Endothelial cell of umbilical vein (primary cell): Measurements from ENCODE around the gene DRC7. TPM values are rescaled to one million over a fixed set of nuclear protein-coding genes. Genes with fewer than 3 reads are reported as not detected.

ENCODE experiments used
- BruUV-seq: library from RNA; stranded (reverse); fragments of 400-500 nt; replicated peaks from 2 replicates; lab custom pipeline; 2021; lab: Mats Ljungman, UMichigan
- CTCF ChIA-PET: fragments of 300-600, 350-600 bp; sonication (Branson Sonifier 250); formaldehyde crosslinking; loops from one replicate; lab custom pipeline; 2021; ENCODE audit warnings: antibody characterized with exemption, inconsistent platforms; lab: Charles Lee
- POLR2A ChIA-PET: fragments of 300-600, 350-600 bp; sonication (Branson Sonifier 250); formaldehyde crosslinking; loops from one replicate; lab custom pipeline; 2021; ENCODE audit warnings: antibody characterized with exemption, inconsistent platforms; lab: Charles Lee
- DNase-seq: peaks from one replicate; pipeline ENCODE4 v3.0.0-alpha.2; 2011; ENCODE audit warnings: low read depth, low spot score
- FAIRE-seq: peaks from 2 replicates; lab custom pipeline; 2011; peaks lifted over from hg19 to GRCh38; lab: Jason Lieb, UNC
- H2AFZ ChIP-seq: 2 replicates; pipeline ENCODE4 v1.6.0; 2012; ENCODE audit warnings: low read depth, low read length, control low read depth, inconsistent platforms
- H3K27ac ChIP-seq: 2 replicates; pipeline ENCODE4 v1.5.1; 2011; ENCODE audit warnings: low read depth, mild to moderate bottlenecking, control low read depth, low read length, moderate library complexity; ENCODE audit not compliant: insufficient read depth
- H3K27me3 ChIP-seq, 2 experiments: 2 replicates each; pipeline versions ENCODE4 v1.6.0 to v1.6.1; 2011; ENCODE audit warnings: low read length in 2 of 2, mixed read lengths in 1 of 2; ENCODE audit not compliant: control insufficient read depth in 2 of 2, insufficient read depth in 2 of 2
- H3K36me3 ChIP-seq, 2 experiments: 2 replicates in 1 of 2; 3 replicates in 1 of 2; pipeline ENCODE4 v1.5.1; 2011; ENCODE audit warnings: low read length in 2 of 2, mild to moderate bottlenecking in 1 of 2, moderate library complexity in 1 of 2; ENCODE audit not compliant: control insufficient read depth in 2 of 2, insufficient read depth in 2 of 2; ENCODE audit errors: extremely low read depth in 1 of 2
- H3K4me1 ChIP-seq: 3 replicates; pipeline ENCODE4 v1.5.1; 2011; ENCODE audit warnings: mild to moderate bottlenecking, low read length; ENCODE audit not compliant: control insufficient read depth, insufficient read depth; ENCODE audit errors: extremely low read depth
- H3K4me2 ChIP-seq: 2 replicates; pipeline ENCODE4 v1.6.1; 2011; ENCODE audit warnings: low read length, control low read depth, mixed read lengths; ENCODE audit not compliant: insufficient read depth
- H3K4me3 ChIP-seq, 3 experiments: fragments of 200-600 bp in 1 of 3; sonication (generic), shearing (Covaris generic) in 1 of 3; replicated peaks in 1 of 3; 2 replicates each; pipeline ENCODE4 v1.5.1; 2011 to 2016; ENCODE audit warnings: control low read depth in 3 of 3, low read length in 3 of 3, mild to moderate bottlenecking in 2 of 3, inconsistent platforms in 1 of 3, low read depth in 1 of 3, moderate library complexity in 1 of 3; ENCODE audit not compliant: insufficient read depth in 1 of 3
- H3K79me2 ChIP-seq: 2 replicates; pipeline ENCODE4 v1.6.0; 2012; ENCODE audit warnings: low read length, inconsistent platforms; ENCODE audit not compliant: control insufficient read depth, insufficient read depth
- H3K9ac ChIP-seq: replicated peaks from 2 replicates; pipeline ENCODE3; 2011; ENCODE audit warnings: low read length, control low read depth; ENCODE audit not compliant: insufficient read depth; ENCODE audit errors: extremely low read depth
- H3K9me1 ChIP-seq: replicated peaks from 3 replicates; pipeline ENCODE4 v1.6.0; 2011; ENCODE audit warnings: mild to moderate bottlenecking, low read length; ENCODE audit not compliant: control insufficient read depth, insufficient read depth; ENCODE audit errors: extremely low read depth
- H3K9me3 ChIP-seq: replicated peaks from 2 replicates; pipeline ENCODE4 v1.5.1; 2012; ENCODE audit warnings: low read length, inconsistent platforms; ENCODE audit not compliant: control insufficient read depth, insufficient read depth
- H4K20me1 ChIP-seq: replicated peaks from 2 replicates; pipeline ENCODE3; 2011; ENCODE audit warnings: mild to moderate bottlenecking, low read length; ENCODE audit not compliant: control insufficient read depth, insufficient read depth; ENCODE audit errors: extremely low read depth
- CTCF ChIP-seq, 2 donors: IDR thresholded peaks; 1 replicate in 1 of 2; 2 replicates in 1 of 2; pipeline ENCODE4 v1.5.1; 2011; ENCODE audit warnings: low read length in 2 of 2, mild to moderate bottlenecking in 2 of 2, moderate library complexity in 2 of 2, control low read depth in 1 of 2, inconsistent platforms in 1 of 2, low read depth in 1 of 2; ENCODE audit not compliant: insufficient read depth in 1 of 2; ENCODE audit errors: extremely low read depth in 1 of 2
- EZH2 ChIP-seq: IDR thresholded peaks from 2 replicates; pipeline ENCODE4 v1.6.1; 2012; ENCODE audit warnings: borderline replicate concordance, low read depth, mild to moderate bottlenecking, moderate library complexity, low read length, inconsistent platforms; ENCODE audit not compliant: severe bottlenecking
- FOS ChIP-seq: IDR thresholded peaks from 2 replicates; pipeline ENCODE4 v1.6.1; 2011; ENCODE audit warnings: mild to moderate bottlenecking, low read length, moderate library complexity, borderline replicate concordance; ENCODE audit not compliant: insufficient read depth
- GATA2 ChIP-seq: IDR thresholded peaks from 2 replicates; pipeline ENCODE4 v1.7.0; 2011; ENCODE audit warnings: low read depth, mild to moderate bottlenecking, moderate library complexity, mixed read lengths, low read length; ENCODE audit not compliant: insufficient read length, insufficient read depth
- JUN ChIP-seq: IDR thresholded peaks from 2 replicates; pipeline ENCODE4 v1.6.1; 2011; ENCODE audit warnings: borderline replicate concordance, low read depth; ENCODE audit not compliant: insufficient read length, insufficient read depth
- MAX ChIP-seq: IDR thresholded peaks from 2 replicates; pipeline ENCODE4 v1.6.1; 2011; ENCODE audit not compliant: insufficient read depth, insufficient read length
- MYC ChIP-seq: IDR thresholded peaks from one replicate; pipeline ENCODE4 v1.6.1; 2011; ENCODE audit warnings: mild to moderate bottlenecking, low read depth, low read length
- POLR2A ChIP-seq: IDR thresholded peaks from 2 replicates; pipeline ENCODE4 v1.6.1; 2012; ENCODE audit warnings: low read depth, mild to moderate bottlenecking, control low read depth, low read length
- POLR2AphosphoS5 ChIP-seq: IDR thresholded peaks from 2 replicates; pipeline ENCODE4 v1.6.1; 2012; ENCODE audit warnings: low read depth, mild to moderate bottlenecking, control low read depth, low read length, moderate library complexity; ENCODE audit not compliant: insufficient read depth
- dilution Hi-C: fragments of 300-500 bp; cut with MboI; formaldehyde crosslinking; loops from one replicate; pipeline ENCODE4 v1.15.0; 2019; ENCODE audit warnings: low sequenced_read_pairs; ENCODE audit not compliant: extremely low pct_ligation_motif_present
- intact Hi-C: fragments of 100-400 bp; cut with micrococcal nuclease; formaldehyde crosslinking; loops from one replicate; pipeline ENCODE4 v1.10.0; 2022
- polyA plus RNA-seq, 4 experiments: library from polyadenylated mRNA; depleted of rRNA in 3 of 4; stranded (reverse) in 3 of 4; unstranded in 1 of 4; fragments of >200 nt; gene quantifications; 2 replicates each; pipeline versions ENCODE4 v1.2.1 to v1.2.3, GENCODE V29; 2011 to 2012; ENCODE audit warnings: missing spikeins in 1 of 4
- total RNA-seq: library from RNA; stranded (reverse); gene quantifications from 2 replicates; pipeline ENCODE4 v1.2.3, GENCODE V29; 2021

The DRC7 gene
- total and polyA plus RNA-seq, 2 donors (not counting 3 experiments of a cell fraction or from before 2014, with no cell fraction given) = 0.13 to 0.77 TPM

GRCh38 chr16:57730771-57731730 is 36.4 kb downstream of the DRC7 start:
- H4K20me1 ChIP-seq = no peaks in the 10 kb centered on the region
- TF ChIP-seq EZH2 (no peak), MYC (no peak), MAX (no peak), CTCF (IDR thresholded peaks at IDR 0.05; ENCODE audit: extremely low read depth in 1 of 2, insufficient read depth in 1 of 2, low read depth in 1 of 2, low read length in 2 of 2) (no peak), FOS (no peak), POLR2AphosphoS5 (no peak), GATA2 (no peak), JUN (no peak), POLR2A (no peak)
- H3K27me3 ChIP-seq = no peaks in the 10 kb centered on the region
- H3K36me3 ChIP-seq = no peaks in the 10 kb centered on the region
- DNase-seq (no peak), FAIRE-seq (no peak)
- dilution Hi-C loops (no loop called here), intact Hi-C loops (loop anchor here (10.0 kb wide), 1 partner anchor 394 kb away; the partner anchor contains the start of gene CFAP20)
- H3K4me2 ChIP-seq = no peak overlapping the region
- no peak overlapping the region for H3K4me3 ChIP-seq
- H3K4me1 ChIP-seq = peaks cover 8% of the 10 kb centered on the region
- CTCF ChIA-PET = interaction anchor here (1.3 to 1.8 kb wide), 2 partner anchors 8 to 140 kb away, joined by 5 to 8 read pairs; no protein-coding TSS in a partner anchor
- H3K27ac ChIP-seq = no peak overlapping the region
- no peaks in the 10 kb centered on the region for H3K9me3 ChIP-seq
- no peak overlapping the region for H2AFZ ChIP-seq
- H3K9me1 ChIP-seq = no peaks in the 10 kb centered on the region
- BruUV-seq = no TSS peak
- H3K79me2 ChIP-seq = no peaks in the 10 kb centered on the region
- no peak overlapping the region for H3K9ac ChIP-seq
- POLR2A ChIA-PET = no interaction called here
